ENCODE data around the gene FDPS.

DNA sequence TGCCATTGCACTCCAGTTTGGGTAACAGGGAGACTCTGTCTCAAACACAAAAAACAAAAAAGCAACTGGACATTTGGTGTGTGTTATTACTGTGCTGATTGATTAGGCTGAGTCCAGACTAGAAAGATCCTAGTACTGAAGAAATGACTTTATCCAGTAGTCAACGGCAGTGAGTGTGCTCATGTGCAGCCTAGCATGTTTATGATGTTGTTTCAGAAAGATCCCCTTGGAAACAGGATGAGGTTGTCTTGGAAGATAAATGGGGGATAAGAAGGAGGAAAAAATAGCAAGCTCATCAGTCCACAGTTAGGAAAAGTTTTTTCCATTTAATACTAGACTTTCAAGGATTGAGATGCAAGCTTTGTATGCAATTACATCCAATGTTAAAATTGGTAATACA lies 26.3 kb downstream of the FDPS start:
- TF ChIP-seq, protein P1, sequence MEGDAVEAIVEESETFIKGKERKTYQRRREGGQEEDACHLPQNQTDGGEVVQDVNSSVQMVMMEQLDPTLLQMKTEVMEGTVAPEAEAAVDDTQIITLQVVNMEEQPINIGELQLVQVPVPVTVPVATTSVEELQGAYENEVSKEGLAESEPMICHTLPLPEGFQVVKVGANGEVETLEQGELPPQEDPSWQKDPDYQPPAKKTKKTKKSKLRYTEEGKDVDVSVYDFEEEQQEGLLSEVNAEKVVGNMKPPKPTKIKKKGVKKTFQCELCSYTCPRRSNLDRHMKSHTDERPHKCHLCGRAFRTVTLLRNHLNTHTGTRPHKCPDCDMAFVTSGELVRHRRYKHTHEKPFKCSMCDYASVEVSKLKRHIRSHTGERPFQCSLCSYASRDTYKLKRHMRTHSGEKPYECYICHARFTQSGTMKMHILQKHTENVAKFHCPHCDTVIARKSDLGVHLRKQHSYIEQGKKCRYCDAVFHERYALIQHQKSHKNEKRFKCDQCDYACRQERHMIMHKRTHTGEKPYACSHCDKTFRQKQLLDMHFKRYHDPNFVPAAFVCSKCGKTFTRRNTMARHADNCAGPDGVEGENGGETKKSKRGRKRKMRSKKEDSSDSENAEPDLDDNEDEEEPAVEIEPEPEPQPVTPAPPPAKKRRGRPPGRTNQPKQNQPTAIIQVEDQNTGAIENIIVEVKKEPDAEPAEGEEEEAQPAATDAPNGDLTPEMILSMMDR (IDR thresholded peaks at IDR 0.05; ENCODE audit: low read depth, low read length) = no peak
- TF ChIP-seq, protein P2, sequence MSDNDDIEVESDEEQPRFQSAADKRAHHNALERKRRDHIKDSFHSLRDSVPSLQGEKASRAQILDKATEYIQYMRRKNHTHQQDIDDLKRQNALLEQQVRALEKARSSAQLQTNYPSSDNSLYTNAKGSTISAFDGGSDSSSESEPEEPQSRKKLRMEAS (IDR thresholded peaks at IDR 0.05; ENCODE audit: low read depth, low read length) = no peak
- TF ChIP-seq POLR2A (IDR thresholded peaks at IDR 0.05; ENCODE audit: extremely low read depth, insufficient read length) = no peak

Measured in NB4 (cell line).